GF-D8 (cell line): ENCODE measurements around the gene GALNT18.

Source experiments
- DNase-seq: peaks from one replicate; lab custom pipeline; 2025; lab: John Stamatoyannopoulos, UW

The GALNT18 gene

GRCh38 chr11:11624204-11624603 lies 2.4 kb upstream of the GALNT18 start:
- no peak for DNase-seq

GRCh38 chr11:11622772-11623171 lies 967 bp upstream of the GALNT18 start:
- DNase-seq, result no peak

- no peak for DNase-seq
These were observed 518 bp upstream of the GALNT18 start for GRCh38 chr11:11622340-11622706.

GRCh38 chr11:11620921-11621572 lies 758 bp downstream of the GALNT18 start:
- DNase-seq, result no peak

GRCh38 chr11:11620173-11620920 lies 1.5 kb downstream of the GALNT18 start:
- DNase-seq, result no peak

- no peak for DNase-seq
These were observed 2.8 kb downstream of the GALNT18 start for GRCh38 chr11:11618973-11619435.

- no peak for DNase-seq
These were observed 6.7 kb downstream of the GALNT18 start for GRCh38 chr11:11615086-11615485.

GRCh38 chr11:11612439-11612838 lies 9.4 kb downstream of the GALNT18 start:
- DNase-seq, result no peak

GRCh38 chr11:11611381-11611780 lies 10.4 kb downstream of the GALNT18 start:
- DNase-seq, result no peak

- no peak for DNase-seq
These were observed 13.0 kb downstream of the GALNT18 start for GRCh38 chr11:11608783-11609232.

GRCh38 chr11:11607772-11608171 lies 14.0 kb downstream of the GALNT18 start:
- DNase-seq, result no peak

- DNase-seq, result no peak
These were observed 15.9 kb downstream of the GALNT18 start for GRCh38 chr11:11605821-11606450.

GRCh38 chr11:11605181-11605580 lies 16.6 kb downstream of the GALNT18 start:
- no peak for DNase-seq

- no peak for DNase-seq
These were observed 17.3 kb downstream of the GALNT18 start for GRCh38 chr11:11604370-11604990.

GRCh38 chr11:11602011-11602410 lies 19.8 kb downstream of the GALNT18 start:
- no peak for DNase-seq

- DNase-seq, result no peak
These were observed 21.5 kb downstream of the GALNT18 start for GRCh38 chr11:11600288-11600687.

GRCh38 chr11:11598243-11598642 lies 23.6 kb downstream of the GALNT18 start:
- DNase-seq, result no peak

- no peak for DNase-seq
These were observed 27.6 kb downstream of the GALNT18 start for GRCh38 chr11:11594162-11594561.

- no peak for DNase-seq
These were observed 29.6 kb downstream of the GALNT18 start for GRCh38 chr11:11592146-11592684.

- no peak for DNase-seq
These were observed 32.4 kb downstream of the GALNT18 start for GRCh38 chr11:11589437-11589836.

- DNase-seq, result no peak
These were observed 32.9 kb downstream of the GALNT18 start for GRCh38 chr11:11588891-11589290.

GRCh38 chr11:11588243-11588642 lies 33.6 kb downstream of the GALNT18 start:
- no peak for DNase-seq
